ENCODE measurements around the gene MT1M. TPM values are rescaled to one million over a fixed set of nuclear protein-coding genes. Genes with fewer than 3 reads are reported as not detected.

MT1M gene
- total RNA-seq, 1 donor from 2014 or later = not detected

DNA sequence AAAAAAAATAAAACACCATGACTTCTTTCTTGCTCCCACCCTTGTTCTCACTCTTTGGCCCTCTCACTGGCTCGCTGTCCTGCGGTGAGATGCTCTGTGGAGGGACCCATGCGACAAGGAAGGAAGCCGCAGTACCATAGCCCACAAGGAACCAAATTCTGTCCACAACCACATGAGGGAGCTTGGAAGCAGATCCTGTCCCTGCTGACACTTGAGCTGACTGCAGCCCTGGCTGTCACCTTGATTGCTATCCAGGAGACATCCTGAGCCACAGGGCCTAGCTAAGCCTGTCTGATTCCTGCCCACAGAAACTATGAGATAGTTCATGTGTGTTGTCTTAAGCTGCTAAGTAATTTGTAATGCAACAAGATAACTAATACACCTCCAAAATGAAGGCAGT, 28.9 kb upstream of the MT1M start:
- H3K4me3 Mint-ChIP-seq = no peak overlapping the region
- H3K9me3 Mint-ChIP-seq = no peaks in the 10 kb centered on the region
- no peak overlapping the region for H3K27ac Mint-ChIP-seq
- H3K4me1 Mint-ChIP-seq (ENCODE audit: low read depth) = peaks cover 24% of the 10 kb centered on the region
- intact Hi-C loops (cut with micrococcal nuclease) = loop anchor here (1.0 kb wide), 1 partner anchor 99 kb away; no protein-coding TSS in a partner anchor
- H3K27me3 Mint-ChIP-seq (ENCODE audit: insufficient read depth) = peaks cover 5% of the 10 kb centered on the region
- DNase-seq (ENCODE audit: low spot score) = no peak
- H3K36me3 Mint-ChIP-seq (ENCODE audit: low read depth) = no peaks in the 10 kb centered on the region

DNA sequence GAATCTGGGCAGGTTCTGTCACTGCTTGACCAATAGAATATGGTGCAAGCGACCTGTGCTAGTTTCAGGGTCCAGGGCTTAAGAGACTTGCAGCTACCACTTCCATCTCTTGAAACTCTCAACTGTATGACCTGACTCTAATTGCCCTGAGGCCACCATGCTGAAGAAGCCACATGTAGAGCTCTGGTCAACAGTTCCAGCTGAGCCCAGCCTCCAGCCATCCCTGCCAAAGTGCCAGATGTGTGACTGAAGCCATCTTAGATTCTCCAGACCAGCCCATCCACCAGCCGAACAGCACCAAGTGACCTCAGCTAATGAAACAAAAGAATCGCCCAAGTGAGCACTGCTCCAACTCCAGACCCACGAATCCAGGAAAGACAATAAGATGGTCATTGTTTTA, 27.5 kb upstream of the MT1M start:
- peaks cover 31% of the 10 kb centered on the region for H3K4me1 Mint-ChIP-seq (ENCODE audit: low read depth)
- H3K36me3 Mint-ChIP-seq (ENCODE audit: low read depth) = peaks cover 3% of the 10 kb centered on the region
- DNase-seq (ENCODE audit: low spot score) = no peak
- H3K9me3 Mint-ChIP-seq = no peaks in the 10 kb centered on the region
- no peak overlapping the region for H3K27ac Mint-ChIP-seq
- H3K27me3 Mint-ChIP-seq (ENCODE audit: insufficient read depth) = peaks cover 5% of the 10 kb centered on the region
- H3K4me3 Mint-ChIP-seq = no peak overlapping the region
- intact Hi-C loops (cut with micrococcal nuclease) = loop anchor here (5.0 kb wide), 1 partner anchor 327 kb away; the partner anchor contains the start of gene HERPUD1

DNA sequence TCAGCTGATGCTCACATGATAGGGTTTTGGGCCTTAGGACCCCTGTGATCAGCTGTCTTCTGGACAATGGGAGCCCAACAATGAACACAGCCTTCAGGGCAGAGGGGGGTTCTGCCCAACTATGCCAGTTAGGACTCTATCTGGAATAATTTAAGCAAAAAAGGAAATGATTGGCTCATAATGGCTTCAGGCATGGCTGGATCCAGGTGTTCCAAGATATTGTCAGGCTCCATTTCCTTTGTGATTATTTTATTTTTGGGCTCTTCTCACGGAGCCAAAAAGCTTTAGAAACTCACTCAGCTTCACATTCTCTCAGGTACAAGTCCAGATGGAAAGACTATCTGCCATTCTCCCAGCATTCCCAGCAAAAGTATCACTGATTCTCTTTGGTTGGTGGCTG, 27.0 kb upstream of the MT1M start:
- intact Hi-C loops (cut with micrococcal nuclease) = loop anchor here (5.0 kb wide), 1 partner anchor 327 kb away; the partner anchor contains the start of gene HERPUD1
- Mint-ChIP-seq H3K27me3 (ENCODE audit: insufficient read depth) (peaks cover 5% of the 10 kb centered on the region), H3K4me1 (ENCODE audit: low read depth) (peaks cover 36% of the 10 kb centered on the region), H3K36me3 (ENCODE audit: low read depth) (peaks cover 3% of the 10 kb centered on the region), H3K9me3 (no peaks in the 10 kb centered on the region), H3K4me3 (no peak overlapping the region), H3K27ac (no peak overlapping the region)
- DNase-seq (ENCODE audit: low spot score) = no peak

DNA sequence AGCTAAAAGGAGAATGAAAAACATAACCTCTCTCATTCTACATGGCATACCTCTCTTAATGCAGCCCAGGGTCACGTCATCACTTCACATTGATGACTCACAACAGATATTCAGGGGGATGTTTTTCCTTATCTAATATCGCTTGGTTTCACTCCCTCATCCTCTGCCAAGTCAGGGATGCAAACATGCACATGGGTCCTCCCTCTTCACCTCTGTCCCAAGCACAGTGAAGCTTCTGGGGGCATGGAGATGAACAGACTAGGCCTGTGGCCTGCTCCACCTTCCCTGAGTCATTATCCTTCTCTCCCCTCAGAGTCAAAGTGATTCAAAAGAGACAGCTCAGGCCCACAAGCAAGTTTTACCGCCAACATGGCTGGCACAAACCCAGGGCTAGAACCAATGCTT, 26.4 kb upstream of the MT1M start:
- Mint-ChIP-seq H3K27me3 (ENCODE audit: insufficient read depth) (peaks cover under 1% of the 10 kb centered on the region), H3K4me1 (ENCODE audit: low read depth) (peaks cover 42% of the 10 kb centered on the region), H3K4me3 (no peak overlapping the region), H3K36me3 (ENCODE audit: low read depth) (peaks cover 3% of the 10 kb centered on the region), H3K9me3 (no peaks in the 10 kb centered on the region), H3K27ac (peak overlapping the region; percentile 88)
- no peak for DNase-seq (ENCODE audit: low spot score)
- intact Hi-C loops (cut with micrococcal nuclease) = loop anchor here (5.0 kb wide), 1 partner anchor 326 kb away; the partner anchor contains the start of gene HERPUD1

GRCh38 chr16:56606476-56607108, 25.9 kb upstream of the MT1M start:
- no peaks in the 10 kb centered on the region for H3K9me3 Mint-ChIP-seq
- H3K36me3 Mint-ChIP-seq (ENCODE audit: low read depth) = peaks cover 3% of the 10 kb centered on the region
- H3K27ac Mint-ChIP-seq = peak overlapping the region; percentile 88
- H3K27me3 Mint-ChIP-seq (ENCODE audit: insufficient read depth) = no peaks in the 10 kb centered on the region
- no peak for DNase-seq (ENCODE audit: low spot score)
- intact Hi-C loops (cut with micrococcal nuclease) = loop anchor here (5.0 kb wide), 1 partner anchor 326 kb away; the partner anchor contains the start of gene HERPUD1
- peak overlapping the region; percentile 46 for H3K4me3 Mint-ChIP-seq
- H3K4me1 Mint-ChIP-seq (ENCODE audit: low read depth) = peaks cover 47% of the 10 kb centered on the region

GRCh38 chr16:56607109-56607618, 25.3 kb upstream of the MT1M start:
- Mint-ChIP-seq H3K4me1 (ENCODE audit: low read depth) (peaks cover 50% of the 10 kb centered on the region), H3K4me3 (peak overlapping the region; percentile 78), H3K36me3 (ENCODE audit: low read depth) (peaks cover 3% of the 10 kb centered on the region), H3K9me3 (no peaks in the 10 kb centered on the region), H3K27me3 (ENCODE audit: insufficient read depth) (no peaks in the 10 kb centered on the region), H3K27ac (peak overlapping the region; percentile 88)
- intact Hi-C loops (cut with micrococcal nuclease) = loop anchor here (5.0 kb wide), 1 partner anchor 325 kb away; the partner anchor contains the start of gene HERPUD1
- no peak for DNase-seq (ENCODE audit: low spot score)

DNA sequence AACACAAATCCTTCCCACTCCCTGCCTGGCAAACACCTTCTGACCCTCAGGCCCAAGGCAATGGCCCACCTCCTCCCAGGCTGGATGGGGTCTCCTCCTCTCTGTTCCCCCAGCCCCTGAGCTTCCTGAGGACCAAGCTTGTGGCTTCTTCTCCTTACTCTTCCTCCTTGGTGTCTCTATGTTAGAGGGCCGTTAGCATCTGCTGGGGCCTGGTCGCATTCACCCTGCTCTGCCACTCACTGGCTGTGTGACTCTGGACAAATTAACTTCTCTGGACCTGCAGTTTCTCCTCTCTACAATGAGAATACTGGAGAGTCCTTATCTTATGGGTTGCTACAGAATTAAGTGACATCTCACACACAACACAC, 24.8 kb upstream of the MT1M start:
- H3K36me3 Mint-ChIP-seq (ENCODE audit: low read depth) = peaks cover 3% of the 10 kb centered on the region
- H3K27ac Mint-ChIP-seq = peak overlapping the region; percentile 88
- DNase-seq (ENCODE audit: low spot score) = no peak
- no peaks in the 10 kb centered on the region for H3K27me3 Mint-ChIP-seq (ENCODE audit: insufficient read depth)
- peaks cover 55% of the 10 kb centered on the region for H3K4me1 Mint-ChIP-seq (ENCODE audit: low read depth)
- no peaks in the 10 kb centered on the region for H3K9me3 Mint-ChIP-seq
- peak overlapping the region; percentile 78 for H3K4me3 Mint-ChIP-seq
- intact Hi-C loops (cut with micrococcal nuclease) = loop anchor here (1.0 to 5.0 kb wide), 11 partner anchors 18 to 407 kb away; partner anchors contain the start of genes HERPUD1, MT1E, MT1F and MT1X

DNA sequence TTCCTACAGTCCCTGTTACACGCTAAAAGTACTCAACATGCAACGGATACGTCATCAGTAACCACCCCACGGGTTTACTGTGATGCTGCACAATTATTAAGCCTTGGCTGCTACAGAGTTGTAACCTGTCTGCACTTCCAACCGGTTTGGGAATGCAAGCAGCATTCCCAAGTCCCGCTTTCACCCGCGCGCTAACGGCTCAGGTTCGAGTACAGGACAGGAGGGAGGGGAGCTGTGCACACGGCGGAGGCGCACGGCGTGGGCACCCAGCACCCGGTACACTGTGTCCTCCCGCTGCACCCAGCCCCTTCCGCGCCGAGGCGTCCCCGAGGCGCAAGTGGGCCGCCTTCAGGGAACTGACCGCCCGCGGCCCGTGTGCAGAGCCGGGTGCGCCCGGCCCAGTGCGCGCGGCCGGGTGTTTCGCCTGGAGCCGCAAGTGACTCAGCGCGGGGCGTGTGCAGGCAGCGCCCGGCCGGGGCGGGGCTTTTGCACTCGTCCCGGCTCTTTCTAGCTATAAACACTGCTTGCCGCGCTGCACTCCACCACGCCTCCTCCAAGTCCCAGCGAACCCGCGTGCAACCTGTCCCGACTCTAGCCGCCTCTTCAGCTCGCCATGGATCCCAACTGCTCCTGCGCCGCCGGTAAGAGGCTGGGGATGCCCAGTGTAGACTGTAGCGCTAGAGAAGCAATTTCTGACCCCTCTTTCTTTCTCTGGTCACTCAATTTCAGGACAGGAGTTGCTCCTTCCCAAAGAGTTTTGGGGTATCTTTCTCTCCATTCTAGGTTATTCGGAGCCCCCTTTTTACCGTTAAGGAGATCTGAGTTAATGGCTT, 24.2 kb upstream of the MT1M start, which contains the start of gene MT2A:
Gene MT2A, plus strand, starts transcription at position 542 of the 833 bp plus-strand sequence. Its CDS starts 72 bp downstream, at position 614.
- Mint-ChIP-seq H3K27me3 (ENCODE audit: insufficient read depth) (no peaks in the 10 kb centered on the region), H3K4me1 (ENCODE audit: low read depth) (peaks cover 58% of the 10 kb centered on the region), H3K9me3 (no peaks in the 10 kb centered on the region), H3K36me3 (ENCODE audit: low read depth) (peaks cover 3% of the 10 kb centered on the region), H3K27ac (peak within 1 kb of the TSS; percentile 98), H3K4me3 (peak within 1 kb of the TSS; percentile 97)
- DNase-seq (ENCODE audit: low spot score) = peak; percentile 89
- intact Hi-C loops (cut with micrococcal nuclease) = loop anchor here (1.0 to 5.0 kb wide), 11 partner anchors 17 to 406 kb away; partner anchors contain the start of genes HERPUD1, MT1E, MT1F and MT1X

GRCh38 chr16:56608876-56609462, 23.5 kb upstream of the MT1M start:
- Mint-ChIP-seq H3K27ac (peak overlapping the region; percentile 98), H3K4me1 (ENCODE audit: low read depth) (peaks cover 61% of the 10 kb centered on the region), H3K27me3 (ENCODE audit: insufficient read depth) (no peaks in the 10 kb centered on the region), H3K9me3 (no peaks in the 10 kb centered on the region), H3K4me3 (peak overlapping the region; percentile 97), H3K36me3 (ENCODE audit: low read depth) (peaks cover 3% of the 10 kb centered on the region)
- no peak for DNase-seq (ENCODE audit: low spot score)
- intact Hi-C loops (cut with micrococcal nuclease) = loop anchor here (1.0 to 5.0 kb wide), 12 partner anchors 8 to 405 kb away; partner anchors contain the start of genes HERPUD1, MT1E, MT1F and MT1X

- Mint-ChIP-seq H3K9me3 (no peaks in the 10 kb centered on the region), H3K27ac (peak overlapping the region; percentile 98), H3K4me3 (peak overlapping the region; percentile 97), H3K36me3 (ENCODE audit: low read depth) (peaks cover 3% of the 10 kb centered on the region), H3K4me1 (ENCODE audit: low read depth) (peaks cover 66% of the 10 kb centered on the region), H3K27me3 (ENCODE audit: insufficient read depth) (no peaks in the 10 kb centered on the region)
- intact Hi-C loops (cut with micrococcal nuclease) = loop anchor here (1.0 to 5.0 kb wide), 3 partner anchors 8 to 323 kb away; partner anchors contain the start of gene HERPUD1
- peak; percentile 63 for DNase-seq (ENCODE audit: low spot score)
Measured at GRCh38 chr16:56609463-56609921, 23.0 kb upstream of the MT1M start.

DNA sequence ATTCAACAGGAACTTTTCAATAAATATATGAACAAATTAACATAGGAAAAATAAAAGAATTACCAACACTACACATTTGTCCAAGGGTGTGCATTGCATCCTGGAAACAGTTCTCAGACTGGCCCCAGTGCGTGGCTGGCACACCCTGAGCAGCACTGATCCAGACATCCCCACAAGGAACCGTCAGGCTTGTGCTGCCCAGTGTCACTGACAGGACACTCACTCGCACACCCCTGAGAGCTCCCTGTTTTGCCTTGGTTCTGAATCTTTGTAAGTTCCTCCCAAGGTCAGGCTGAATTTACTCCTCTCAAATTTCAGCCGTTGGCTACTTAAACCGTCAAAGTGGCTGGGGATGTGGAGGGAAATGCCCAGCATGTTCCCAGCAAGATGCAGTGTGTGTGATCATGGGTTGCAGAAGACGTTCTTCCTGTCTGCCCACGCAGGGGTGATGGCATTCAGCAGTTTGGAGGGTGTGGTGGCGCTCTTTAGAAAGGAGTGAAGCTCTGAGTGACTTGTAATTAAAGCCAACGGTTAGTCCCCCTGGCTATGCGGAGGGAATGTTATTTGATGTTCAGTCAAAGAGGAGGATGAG, 22.3 kb upstream of the MT1M start:
- Mint-ChIP-seq H3K4me3 (peak overlapping the region; percentile 97), H3K27ac (peak overlapping the region; percentile 98), H3K9me3 (no peaks in the 10 kb centered on the region), H3K4me1 (ENCODE audit: low read depth) (peaks cover 73% of the 10 kb centered on the region), H3K27me3 (ENCODE audit: insufficient read depth) (no peaks in the 10 kb centered on the region), H3K36me3 (ENCODE audit: low read depth) (peaks cover 3% of the 10 kb centered on the region)
- peak; percentile 60 for DNase-seq (ENCODE audit: low spot score)
- intact Hi-C loops (cut with micrococcal nuclease) = loop anchor here (5.0 to 10.0 kb wide), 3 partner anchors 435 to 1002 kb away; no protein-coding TSS in a partner anchor

Data from activated T-helper 1 cell treated with anti-CD3 and anti-CD28 coated beads, Interleukin-12 subunit alpha, Interleukin-12 subunit beta, Interleukin-2, Interleukin-4 antibody, amounts not matched to agents 30 ng/mL and 10 ng/mL and 1 ng/mL, durations not matched to agents 14 hours and 24 hours and 36 hours (primary cell).